ENCODE measurements around the gene STX1A. TPM values are rescaled to one million over a fixed set of nuclear protein-coding genes. Genes with fewer than 3 reads are reported as not detected.
A peak's percentile ranks its signal among the peaks of the same experiment; 100 is the strongest.

The STX1A gene
- total and polyA plus RNA-seq, 12 donors, result 0.88 to 3.4 (median 2.1) TPM

DNA sequence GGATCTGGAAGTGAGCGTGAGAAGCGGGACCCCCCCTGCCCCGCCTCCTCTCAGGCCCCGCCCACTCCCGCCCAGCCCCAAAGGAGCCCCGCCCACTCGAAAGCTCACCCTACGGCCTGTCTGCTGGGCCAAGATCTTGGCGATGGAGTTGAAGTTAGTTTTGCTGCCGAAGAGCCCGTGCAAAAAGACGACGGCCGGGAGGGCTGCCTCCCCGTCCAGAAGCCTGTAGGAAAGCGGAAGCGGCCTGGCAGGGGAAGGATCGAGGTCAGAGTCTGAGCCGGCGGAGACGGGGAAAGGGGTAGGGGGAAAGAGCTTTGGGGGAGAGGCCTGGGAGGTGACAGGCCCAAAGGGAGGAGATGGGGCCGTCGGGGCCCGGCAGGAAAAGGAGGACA is 18.7 kb upstream of the STX1A start:
- intact Hi-C loops (cut with DNase I), result loop anchor here in 5 of 10 donors (10.0 kb wide), 3 partner anchors 53 to 117 kb away; partner anchors contain the start of genes BUD23 (in 1 of the 5), DNAJC30 (in 1 of the 5) and METTL27 (in 1 of the 5)
- Histone ChIP-seq H3K4me3 (peak overlapping the region; percentile 76 to 95 (median 89)), H3K4me1 (peaks cover 6 to 29% (median 19%) of the 10 kb centered on the region in 9 donors), H3K27me3 (no peaks in the 10 kb centered on the region), H3K9me3 (no peaks in the 10 kb centered on the region), H3K36me3 (peaks cover 0 to 24% (median 0%) of the 10 kb centered on the region in 9 donors), H3K27ac (peak overlapping the region in 9 of 10 donors; percentile 43 to 89 (median 85))
- DNase-seq, result peak in 1 of 2 donors; percentile 61
- WGBS, 2 donors, result 1 to 2% methylated on average over 22 to 24 of the region's 24 CpGs
- peak; percentile 34 to 55 (median 48) for ATAC-seq
- TF ChIP-seq, protein P1, sequence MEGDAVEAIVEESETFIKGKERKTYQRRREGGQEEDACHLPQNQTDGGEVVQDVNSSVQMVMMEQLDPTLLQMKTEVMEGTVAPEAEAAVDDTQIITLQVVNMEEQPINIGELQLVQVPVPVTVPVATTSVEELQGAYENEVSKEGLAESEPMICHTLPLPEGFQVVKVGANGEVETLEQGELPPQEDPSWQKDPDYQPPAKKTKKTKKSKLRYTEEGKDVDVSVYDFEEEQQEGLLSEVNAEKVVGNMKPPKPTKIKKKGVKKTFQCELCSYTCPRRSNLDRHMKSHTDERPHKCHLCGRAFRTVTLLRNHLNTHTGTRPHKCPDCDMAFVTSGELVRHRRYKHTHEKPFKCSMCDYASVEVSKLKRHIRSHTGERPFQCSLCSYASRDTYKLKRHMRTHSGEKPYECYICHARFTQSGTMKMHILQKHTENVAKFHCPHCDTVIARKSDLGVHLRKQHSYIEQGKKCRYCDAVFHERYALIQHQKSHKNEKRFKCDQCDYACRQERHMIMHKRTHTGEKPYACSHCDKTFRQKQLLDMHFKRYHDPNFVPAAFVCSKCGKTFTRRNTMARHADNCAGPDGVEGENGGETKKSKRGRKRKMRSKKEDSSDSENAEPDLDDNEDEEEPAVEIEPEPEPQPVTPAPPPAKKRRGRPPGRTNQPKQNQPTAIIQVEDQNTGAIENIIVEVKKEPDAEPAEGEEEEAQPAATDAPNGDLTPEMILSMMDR (IDR thresholded peaks at IDR 0.05), result no peak

DNA sequence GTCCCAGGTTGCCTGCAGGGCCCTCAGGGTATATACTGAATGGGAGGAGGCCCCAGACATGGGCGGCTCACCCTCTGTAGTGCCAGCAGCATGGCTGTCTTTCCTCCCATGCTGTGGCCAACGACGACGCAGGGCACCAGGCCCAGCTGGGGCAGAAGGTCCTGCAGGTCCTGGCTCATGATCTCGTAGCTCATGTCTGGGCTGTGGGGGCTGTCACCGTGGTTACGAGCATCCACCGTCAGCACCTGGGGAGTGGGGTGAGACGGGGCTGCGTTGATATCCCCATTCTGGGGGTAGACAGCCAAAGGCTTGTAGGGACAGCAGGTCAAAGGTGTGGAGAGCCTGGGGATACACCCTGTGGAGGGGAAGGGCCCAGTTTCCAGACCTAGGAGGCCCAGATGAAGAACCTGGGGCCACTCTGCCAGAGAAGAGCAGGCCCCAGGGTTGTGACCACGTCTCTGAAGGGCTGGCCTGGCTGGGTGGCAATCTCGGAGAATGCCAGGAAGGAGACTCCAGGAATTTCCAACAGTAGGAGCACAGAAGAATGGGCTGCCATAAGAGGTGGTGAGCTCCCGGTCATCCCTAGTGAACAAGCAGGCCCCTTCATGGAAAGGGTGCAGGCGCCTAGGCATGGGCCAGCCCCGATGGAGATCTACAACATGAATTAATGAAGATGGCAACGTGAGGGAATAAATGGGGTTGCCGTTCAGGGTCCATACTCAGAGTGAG is 18.2 kb upstream of the STX1A start:
- intact Hi-C loops (cut with DNase I), result loop anchor here in 5 of 10 donors (10.0 kb wide), 3 partner anchors 53 to 117 kb away; partner anchors contain the start of genes BUD23 (in 1 of the 5), DNAJC30 (in 1 of the 5) and METTL27 (in 1 of the 5)
- 71 to 78% methylated on average over 17 of the region's 17 CpGs for WGBS, 2 donors
- H3K4me1 ChIP-seq, result peaks cover 6 to 24% (median 15%) of the 10 kb centered on the region in 9 donors
- no peak for DNase-seq
- H3K27ac ChIP-seq, result peak overlapping the region in 7 of 10 donors; percentile 80 to 89 (median 87)
- ATAC-seq, result no peak
- H3K9me3 ChIP-seq, result no peaks in the 10 kb centered on the region
- TF ChIP-seq, protein P1 (IDR thresholded peaks at IDR 0.05), result no peak
- H3K27me3 ChIP-seq, result no peaks in the 10 kb centered on the region
- peak overlapping the region in 9 of 10 donors; percentile 76 to 92 (median 88) for H3K4me3 ChIP-seq
- H3K36me3 ChIP-seq, result peaks cover 0 to 24% (median 0%) of the 10 kb centered on the region in 9 donors

GRCh38 chr7:73736885-73737284 is 17.4 kb upstream of the STX1A start:
- WGBS, 2 donors, result 95 to 96% methylated on average over 14 of the region's 14 CpGs
- Histone ChIP-seq H3K4me3 (no peak overlapping the region), H3K4me1 (peaks cover 6 to 22% (median 15%) of the 10 kb centered on the region in 9 donors), H3K36me3 (peaks cover 0 to 24% (median 0%) of the 10 kb centered on the region in 9 donors), H3K27me3 (no peaks in the 10 kb centered on the region), H3K9me3 (no peaks in the 10 kb centered on the region), H3K27ac (no peak overlapping the region)
- intact Hi-C loops (cut with DNase I), result loop anchor here in 5 of 10 donors (10.0 kb wide), 3 partner anchors 52 to 118 kb away; partner anchors contain the start of genes BUD23 (in 1 of the 5), DNAJC30 (in 1 of the 5) and METTL27 (in 1 of the 5)
- DNase-seq (no peak), ATAC-seq (no peak)
- TF ChIP-seq, protein P1 (IDR thresholded peaks at IDR 0.05), result no peak

DNA sequence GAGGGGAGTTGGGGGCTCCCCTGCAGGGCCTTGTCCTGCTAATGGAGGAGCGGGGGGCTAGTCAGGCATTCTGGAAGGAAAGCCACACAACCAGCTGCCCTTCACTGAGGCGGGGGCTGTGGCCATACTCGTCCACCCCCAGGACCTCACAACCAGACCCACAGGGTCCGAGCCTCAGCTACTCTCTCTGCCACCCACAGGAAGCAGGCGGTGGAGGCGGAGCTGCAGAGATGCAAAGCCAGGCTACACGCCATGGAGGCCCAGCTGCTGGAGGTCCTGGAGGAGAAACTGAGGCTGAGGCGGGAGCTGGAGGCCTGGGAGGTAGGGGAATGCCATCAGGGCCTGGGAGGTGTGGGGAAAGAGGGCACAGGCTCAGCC is 16.0 kb upstream of the STX1A start:
- Histone ChIP-seq H3K4me1 (peaks cover 6 to 22% (median 15%) of the 10 kb centered on the region in 9 donors), H3K9me3 (no peaks in the 10 kb centered on the region), H3K27ac (no peak overlapping the region), H3K27me3 (no peaks in the 10 kb centered on the region), H3K4me3 (no peak overlapping the region), H3K36me3 (peaks cover 0 to 24% (median 0%) of the 10 kb centered on the region in 9 donors)
- WGBS, 2 donors, result 91 to 97% methylated on average over 8 of the region's 8 CpGs
- ATAC-seq, result no peak
- intact Hi-C loops (cut with DNase I), result loop anchor here in 5 of 10 donors (10.0 kb wide), 3 partner anchors 51 to 119 kb away; partner anchors contain the start of genes BUD23 (in 1 of the 5), DNAJC30 (in 1 of the 5) and METTL27 (in 1 of the 5)
- no peak for DNase-seq
- TF ChIP-seq, protein P1 (IDR thresholded peaks at IDR 0.05), result no peak
